Activated CD4-positive, alpha-beta T cell treated with anti-CD3 and anti-CD28 coated beads, Interleukin-2, amount 10 ng/mL, durations not matched to agents 7 days and 5 days (primary cell): Measurements from ENCODE around the gene CADM1. TPM values are rescaled to one million over a fixed set of nuclear protein-coding genes. Genes with fewer than 3 reads are reported as not detected.

Source experiments
- CTCF ChIA-PET: fragments of 350-600 bp; sonication (Branson Sonifier 250); formaldehyde crosslinking; loops from one replicate; lab custom pipeline; 2021; ENCODE audit warnings: antibody characterized with exemption; lab: Charles Lee
- POLR2A ChIA-PET: fragments of 350-600 bp; sonication (Branson Sonifier 250); formaldehyde crosslinking; loops from one replicate; lab custom pipeline; 2021; ENCODE audit warnings: antibody characterized with exemption; lab: Charles Lee
- DNase-seq: peaks from one replicate; pipeline ENCODE4 v3.0.0-alpha.2; 2020
- H3K27ac Mint-ChIP-seq: one replicate; pipeline ENCODE4 v1.8.0; 2021; ENCODE audit warnings: mild to moderate bottlenecking, moderate library complexity, mixed read lengths
- H3K27me3 Mint-ChIP-seq: one replicate; pipeline ENCODE4 v1.8.0; 2021; ENCODE audit warnings: mixed read lengths
- H3K36me3 Mint-ChIP-seq: one replicate; pipeline ENCODE4 v1.8.0; 2021; ENCODE audit warnings: low read depth, mixed read lengths
- H3K4me1 Mint-ChIP-seq: one replicate; pipeline ENCODE4 v1.8.0; 2021; ENCODE audit warnings: mixed read lengths
- H3K4me3 Mint-ChIP-seq: one replicate; pipeline ENCODE4 v1.8.0; 2021; ENCODE audit warnings: mild to moderate bottlenecking, moderate library complexity, mixed read lengths
- H3K9me3 Mint-ChIP-seq: one replicate; pipeline ENCODE4 v1.8.0; 2021; ENCODE audit warnings: mixed read lengths
- total RNA-seq, 2 experiments: library from RNA; stranded (reverse); gene quantifications; one replicate each; pipeline ENCODE4 v1.2.3, GENCODE V29; 2021

The CADM1 gene
- total RNA-seq, 2 experiments from 2014 or later: 0.52 to 0.92 TPM

- H3K4me3 Mint-ChIP-seq: no peak overlapping the region
- H3K27me3 Mint-ChIP-seq: no peaks in the 10 kb centered on the region
- CTCF ChIA-PET: no interaction called here
- H3K9me3 Mint-ChIP-seq: no peaks in the 10 kb centered on the region
- no peak for DNase-seq
- no peak overlapping the region for H3K27ac Mint-ChIP-seq
- POLR2A ChIA-PET: no interaction called here
- H3K36me3 Mint-ChIP-seq: no peaks in the 10 kb centered on the region
- no peaks in the 10 kb centered on the region for H3K4me1 Mint-ChIP-seq
Measured at GRCh38 chr11:115255006-115255762, 249.0 kb downstream of the CADM1 start.

DNA sequence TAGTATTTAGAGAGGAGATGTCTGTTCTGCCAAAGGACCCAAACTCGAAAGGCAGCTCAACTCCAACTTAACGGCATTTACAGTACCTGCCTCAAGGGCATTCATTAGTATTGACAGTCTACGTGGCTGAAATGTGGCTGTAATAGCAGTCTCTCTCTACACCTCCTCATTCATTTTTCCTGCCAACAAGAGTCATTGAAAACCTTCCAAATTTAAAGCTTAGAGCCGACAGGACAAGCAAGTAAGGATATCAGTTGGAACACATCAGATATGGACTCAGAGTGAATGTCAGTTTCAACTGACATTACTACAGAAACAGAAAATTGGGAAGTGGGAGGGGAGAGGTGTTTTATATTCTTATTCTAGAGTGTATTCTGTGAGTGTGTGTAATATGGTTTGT lies 253.1 kb downstream of the CADM1 start:
- H3K27me3 Mint-ChIP-seq: no peaks in the 10 kb centered on the region
- H3K36me3 Mint-ChIP-seq: no peaks in the 10 kb centered on the region
- H3K4me1 Mint-ChIP-seq: no peaks in the 10 kb centered on the region
- no peaks in the 10 kb centered on the region for H3K9me3 Mint-ChIP-seq
- no peak overlapping the region for H3K27ac Mint-ChIP-seq
- POLR2A ChIA-PET: no interaction called here
- H3K4me3 Mint-ChIP-seq: no peak overlapping the region
- CTCF ChIA-PET: interaction anchor here (1.0 kb wide), 1 partner anchor 9 kb away, joined by 3 read pairs; no protein-coding TSS in a partner anchor
- DNase-seq: no peak

DNA sequence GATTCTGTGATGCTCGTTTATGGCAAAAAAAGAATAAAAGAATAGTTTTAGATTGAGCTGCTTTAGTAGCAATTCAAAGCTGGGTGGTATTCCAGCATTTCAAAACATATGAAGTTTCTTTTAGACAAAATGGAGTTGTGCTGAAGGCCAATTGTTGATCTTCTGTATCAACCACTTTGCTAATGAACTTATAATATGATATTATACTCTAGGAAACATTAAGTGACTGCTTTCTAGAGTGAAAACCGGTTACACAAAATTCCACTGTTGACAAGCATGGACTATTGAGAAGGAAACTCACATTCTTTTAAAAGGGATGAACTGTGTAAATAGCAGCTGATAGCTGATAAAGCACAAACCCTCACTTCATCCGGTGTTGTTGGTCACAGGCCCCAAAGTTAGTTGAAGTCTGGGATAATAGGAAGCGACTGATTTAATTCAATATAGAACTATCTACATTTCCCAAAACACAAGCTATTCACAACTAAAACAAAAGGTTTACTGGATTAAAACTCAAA lies 255.1 kb downstream of the CADM1 start:
- ChIA-PET CTCF (interaction anchor here (0.7 kb wide), 1 partner anchor 84 kb away, joined by 3 read pairs; no protein-coding TSS in a partner anchor), POLR2A (no interaction called here)
- Mint-ChIP-seq H3K9me3 (no peaks in the 10 kb centered on the region), H3K4me3 (no peak overlapping the region), H3K27ac (no peak overlapping the region), H3K27me3 (no peaks in the 10 kb centered on the region), H3K36me3 (no peaks in the 10 kb centered on the region), H3K4me1 (no peaks in the 10 kb centered on the region)
- DNase-seq: no peak

GRCh38 chr11:115247953-115248352 lies 256.3 kb downstream of the CADM1 start:
- POLR2A ChIA-PET: interaction anchor here (0.7 kb wide), 1 partner anchor 448 kb away, joined by 3 read pairs; no protein-coding TSS in a partner anchor
- Mint-ChIP-seq H3K36me3 (no peaks in the 10 kb centered on the region), H3K27me3 (no peaks in the 10 kb centered on the region), H3K4me3 (no peak overlapping the region), H3K27ac (no peak overlapping the region), H3K4me1 (no peaks in the 10 kb centered on the region), H3K9me3 (no peaks in the 10 kb centered on the region)
- no peak for DNase-seq
- CTCF ChIA-PET: no interaction called here

- no peaks in the 10 kb centered on the region for H3K9me3 Mint-ChIP-seq
- no peaks in the 10 kb centered on the region for H3K4me1 Mint-ChIP-seq
- H3K27ac Mint-ChIP-seq: no peak overlapping the region
- ChIA-PET CTCF (no interaction called here), POLR2A (no interaction called here)
- H3K27me3 Mint-ChIP-seq: no peaks in the 10 kb centered on the region
- no peak for DNase-seq
- H3K4me3 Mint-ChIP-seq: no peak overlapping the region
- H3K36me3 Mint-ChIP-seq: no peaks in the 10 kb centered on the region
Measured at GRCh38 chr11:115247361-115247760, 256.9 kb downstream of the CADM1 start.

GRCh38 chr11:115244758-115245157 lies 259.5 kb downstream of the CADM1 start:
- no peaks in the 10 kb centered on the region for H3K27me3 Mint-ChIP-seq
- no peak for DNase-seq
- no peak overlapping the region for H3K27ac Mint-ChIP-seq
- no peak overlapping the region for H3K4me3 Mint-ChIP-seq
- no peaks in the 10 kb centered on the region for H3K9me3 Mint-ChIP-seq
- CTCF ChIA-PET: interaction anchor here (1.6 kb wide), 1 partner anchor 170 kb away, joined by 3 read pairs; no protein-coding TSS in a partner anchor
- POLR2A ChIA-PET: no interaction called here
- no peaks in the 10 kb centered on the region for H3K36me3 Mint-ChIP-seq
- no peaks in the 10 kb centered on the region for H3K4me1 Mint-ChIP-seq

DNA sequence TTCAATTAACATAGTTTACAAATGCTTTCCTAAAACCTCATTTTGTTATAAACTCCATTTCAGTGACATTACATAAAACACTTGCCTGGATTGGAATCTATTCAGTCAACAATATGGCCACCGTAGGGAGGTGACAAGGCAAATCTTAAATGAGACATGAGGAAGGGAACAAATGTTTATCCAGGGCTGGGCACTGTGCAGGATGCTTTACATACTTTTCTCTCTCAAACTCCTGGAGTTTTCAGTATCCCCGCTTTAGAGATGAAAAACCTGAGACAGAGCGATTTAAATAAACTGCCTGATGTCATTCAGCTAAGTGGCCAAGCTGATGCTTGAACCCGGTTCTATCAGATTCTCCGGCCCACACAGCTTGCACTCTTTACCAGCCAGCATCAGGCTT lies 259.9 kb downstream of the CADM1 start:
- ChIA-PET CTCF (interaction anchor here (1.6 kb wide), 1 partner anchor 169 kb away, joined by 3 read pairs; no protein-coding TSS in a partner anchor), POLR2A (no interaction called here)
- no peaks in the 10 kb centered on the region for H3K4me1 Mint-ChIP-seq
- H3K27ac Mint-ChIP-seq: no peak overlapping the region
- H3K9me3 Mint-ChIP-seq: no peaks in the 10 kb centered on the region
- H3K36me3 Mint-ChIP-seq: no peaks in the 10 kb centered on the region
- no peaks in the 10 kb centered on the region for H3K27me3 Mint-ChIP-seq
- H3K4me3 Mint-ChIP-seq: no peak overlapping the region
- no peak for DNase-seq

- Mint-ChIP-seq H3K4me1 (no peaks in the 10 kb centered on the region), H3K9me3 (no peaks in the 10 kb centered on the region), H3K36me3 (no peaks in the 10 kb centered on the region), H3K27ac (no peak overlapping the region), H3K4me3 (no peak overlapping the region), H3K27me3 (no peaks in the 10 kb centered on the region)
- ChIA-PET CTCF (interaction anchor here (1.0 kb wide), 1 partner anchor 8 kb away, joined by 3 read pairs; no protein-coding TSS in a partner anchor), POLR2A (no interaction called here)
- DNase-seq: no peak
Measured at GRCh38 chr11:115242982-115243381, 261.2 kb downstream of the CADM1 start.

- CTCF ChIA-PET: interaction anchor here (1.0 kb wide), 1 partner anchor 9 kb away, joined by 3 read pairs; no protein-coding TSS in a partner anchor
- DNase-seq: no peak
- Mint-ChIP-seq H3K36me3 (no peaks in the 10 kb centered on the region), H3K27ac (no peak overlapping the region), H3K9me3 (no peaks in the 10 kb centered on the region), H3K27me3 (no peaks in the 10 kb centered on the region), H3K4me1 (no peaks in the 10 kb centered on the region), H3K4me3 (no peak overlapping the region)
- POLR2A ChIA-PET: no interaction called here
Measured at GRCh38 chr11:115241899-115242298, 262.3 kb downstream of the CADM1 start.

DNA sequence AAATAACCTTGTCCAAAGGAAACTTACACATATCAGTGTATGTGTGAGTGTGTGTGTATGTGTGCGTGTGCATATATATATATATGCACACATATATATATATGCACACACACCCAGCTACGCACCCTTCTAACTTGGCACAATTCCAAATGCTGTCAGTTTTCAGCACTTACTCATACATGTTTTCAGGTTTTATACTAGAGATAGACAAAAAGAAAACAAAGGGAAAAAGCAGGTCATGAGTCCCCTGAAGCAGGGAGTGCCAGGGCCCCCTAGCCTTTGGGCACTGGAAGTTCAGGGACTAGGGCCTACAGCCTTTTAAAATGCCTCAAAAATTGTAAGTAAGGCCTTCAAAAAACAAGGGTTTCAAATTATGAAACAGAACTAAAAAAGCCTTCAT lies 265.4 kb downstream of the CADM1 start:
- Mint-ChIP-seq H3K9me3 (no peaks in the 10 kb centered on the region), H3K27ac (no peak overlapping the region), H3K4me1 (no peaks in the 10 kb centered on the region), H3K36me3 (no peaks in the 10 kb centered on the region), H3K27me3 (no peaks in the 10 kb centered on the region), H3K4me3 (no peak overlapping the region)
- ChIA-PET POLR2A (no interaction called here), CTCF (interaction anchor here (1.1 kb wide), 1 partner anchor 12 kb away, joined by 3 read pairs; no protein-coding TSS in a partner anchor)
- no peak for DNase-seq

DNA sequence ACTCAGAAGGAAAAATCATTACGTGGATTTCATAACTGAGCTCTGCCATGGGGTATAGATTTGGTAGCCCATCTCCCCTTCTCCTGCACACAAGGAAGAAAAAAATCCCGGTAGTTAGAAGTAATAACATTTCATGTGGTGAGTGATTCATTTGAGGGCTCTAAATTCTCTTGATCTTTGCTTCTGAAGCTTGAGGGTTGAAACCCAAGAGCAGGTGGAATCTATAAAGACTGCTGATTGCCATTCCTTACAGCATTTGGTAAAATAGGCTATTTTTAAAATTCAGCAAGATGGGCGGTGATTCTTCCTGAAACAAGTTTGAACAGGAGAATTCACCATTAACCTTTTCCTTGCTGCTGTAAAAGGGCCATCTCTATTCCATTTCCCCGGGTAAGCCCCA lies 266.1 kb downstream of the CADM1 start:
- H3K4me3 Mint-ChIP-seq: no peak overlapping the region
- CTCF ChIA-PET: no interaction called here
- no peaks in the 10 kb centered on the region for H3K27me3 Mint-ChIP-seq
- no peak for DNase-seq
- no peaks in the 10 kb centered on the region for H3K36me3 Mint-ChIP-seq
- POLR2A ChIA-PET: no interaction called here
- no peaks in the 10 kb centered on the region for H3K9me3 Mint-ChIP-seq
- H3K4me1 Mint-ChIP-seq: no peaks in the 10 kb centered on the region
- no peak overlapping the region for H3K27ac Mint-ChIP-seq

DNA sequence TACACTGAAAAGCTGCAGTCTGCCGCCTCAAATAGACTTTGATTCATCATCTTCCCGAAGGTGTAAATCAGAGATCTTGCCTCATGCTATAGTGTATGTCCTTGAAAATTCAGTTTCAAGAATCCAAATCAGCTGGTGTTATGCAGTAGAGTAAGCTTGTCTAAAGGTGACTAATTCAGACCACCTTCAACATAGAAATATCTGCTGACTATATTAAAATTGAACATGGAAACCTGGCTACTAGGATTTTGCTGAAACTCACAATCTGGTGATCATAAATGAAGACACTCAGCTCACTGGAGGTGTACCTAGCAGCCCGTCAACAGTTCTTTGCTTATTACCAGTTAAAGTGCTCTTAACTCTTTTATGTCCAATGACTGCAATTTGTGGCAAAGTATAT lies 266.6 kb downstream of the CADM1 start:
- no peaks in the 10 kb centered on the region for H3K36me3 Mint-ChIP-seq

GRCh38 chr11:115234794-115235193 lies 269.4 kb downstream of the CADM1 start:
- Mint-ChIP-seq H3K9me3 (no peaks in the 10 kb centered on the region), H3K4me3 (no peak overlapping the region), H3K27me3 (peaks cover 3% of the 10 kb centered on the region), H3K4me1 (no peaks in the 10 kb centered on the region), H3K36me3 (no peaks in the 10 kb centered on the region), H3K27ac (no peak overlapping the region)
- CTCF ChIA-PET: interaction anchor here (0.7 kb wide), 1 partner anchor 1019 kb away, joined by 4 read pairs; no protein-coding TSS in a partner anchor
- DNase-seq: no peak
- POLR2A ChIA-PET: no interaction called here

More for the DNA sequence above, 266.6 kb downstream of the CADM1 start:
- Mint-ChIP-seq H3K4me1 (no peaks in the 10 kb centered on the region), H3K4me3 (no peak overlapping the region), H3K27me3 (no peaks in the 10 kb centered on the region), H3K9me3 (no peaks in the 10 kb centered on the region), H3K27ac (no peak overlapping the region)
- ChIA-PET CTCF (interaction anchor here (0.6 kb wide), 1 partner anchor 41 kb away, joined by 3 read pairs; no protein-coding TSS in a partner anchor), POLR2A (no interaction called here)
- no peak for DNase-seq
